ENCODE measurements around the gene ZFAND3.

GRCh38 chr6:37965964-37966676, 146.6 kb downstream of the ZFAND3 start:
- no peak for TF ChIP-seq CTCF (IDR thresholded peaks at IDR 0.05; ENCODE audit: insufficient read depth, low read depth, low read length)
- no peak for TF ChIP-seq EZH2 (IDR thresholded peaks at IDR 0.05; ENCODE audit: insufficient read depth, low read length)

Data from astrocyte (in vitro differentiated cells and primary cell).